ENCODE measurements around the gene PRKCH. TPM values are rescaled to one million over a fixed set of nuclear protein-coding genes. Genes with fewer than 3 reads are reported as not detected.

The PRKCH gene
- total RNA-seq, 1 donor from 2014 or later, result 43.0 TPM

DNA sequence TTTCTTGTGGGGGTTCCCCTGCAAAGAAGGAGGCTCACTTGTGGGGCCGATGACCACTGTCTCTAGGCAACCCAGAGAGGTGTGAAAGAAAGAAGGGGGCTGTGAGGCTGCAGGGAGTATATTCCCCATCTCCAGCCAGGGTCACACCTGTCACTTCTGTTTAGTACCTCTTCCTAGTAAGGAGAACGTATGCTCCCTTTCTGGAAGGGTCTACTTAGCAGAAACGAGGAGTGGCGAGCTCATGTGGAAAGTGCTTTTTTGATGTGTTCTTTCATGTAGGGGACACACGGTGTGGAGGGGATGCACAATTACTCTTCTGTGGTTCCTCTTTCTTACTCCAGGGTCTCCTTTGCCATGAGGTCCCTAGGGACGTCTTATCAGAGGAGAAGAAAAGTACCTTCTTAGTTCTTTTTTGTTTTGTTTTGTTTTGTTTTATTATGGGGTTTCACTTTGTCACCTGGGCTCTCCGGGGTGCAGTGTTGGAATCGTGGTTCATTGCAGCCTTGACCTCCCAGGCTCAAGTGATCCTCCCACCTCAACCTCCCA, 58.3 kb downstream of the PRKCH start:
- H3K4me1 ChIP-seq, result peaks cover 18% of the 10 kb centered on the region
- H3K36me3 ChIP-seq, result no peaks in the 10 kb centered on the region
- TF ChIP-seq, protein P1, sequence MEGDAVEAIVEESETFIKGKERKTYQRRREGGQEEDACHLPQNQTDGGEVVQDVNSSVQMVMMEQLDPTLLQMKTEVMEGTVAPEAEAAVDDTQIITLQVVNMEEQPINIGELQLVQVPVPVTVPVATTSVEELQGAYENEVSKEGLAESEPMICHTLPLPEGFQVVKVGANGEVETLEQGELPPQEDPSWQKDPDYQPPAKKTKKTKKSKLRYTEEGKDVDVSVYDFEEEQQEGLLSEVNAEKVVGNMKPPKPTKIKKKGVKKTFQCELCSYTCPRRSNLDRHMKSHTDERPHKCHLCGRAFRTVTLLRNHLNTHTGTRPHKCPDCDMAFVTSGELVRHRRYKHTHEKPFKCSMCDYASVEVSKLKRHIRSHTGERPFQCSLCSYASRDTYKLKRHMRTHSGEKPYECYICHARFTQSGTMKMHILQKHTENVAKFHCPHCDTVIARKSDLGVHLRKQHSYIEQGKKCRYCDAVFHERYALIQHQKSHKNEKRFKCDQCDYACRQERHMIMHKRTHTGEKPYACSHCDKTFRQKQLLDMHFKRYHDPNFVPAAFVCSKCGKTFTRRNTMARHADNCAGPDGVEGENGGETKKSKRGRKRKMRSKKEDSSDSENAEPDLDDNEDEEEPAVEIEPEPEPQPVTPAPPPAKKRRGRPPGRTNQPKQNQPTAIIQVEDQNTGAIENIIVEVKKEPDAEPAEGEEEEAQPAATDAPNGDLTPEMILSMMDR (IDR thresholded peaks at IDR 0.05), result no peak
- TF ChIP-seq POLR2A (IDR thresholded peaks at IDR 0.05) (no peak), POLR2AphosphoS5 (IDR thresholded peaks at IDR 0.05; ENCODE audit: insufficient read depth in 1 of 2, low read depth in 1 of 2) (no peak)
- H3K27me3 ChIP-seq, result no peaks in the 10 kb centered on the region
- H3K4me3 ChIP-seq, result no peak overlapping the region
- no peak for DNase-seq (ENCODE audit: extremely low spot score in 2 of 2)
- intact Hi-C loops (cut with DNase I), result no loop called here
- no peak overlapping the region for H3K27ac ChIP-seq
- no peaks in the 10 kb centered on the region for H3K9me3 ChIP-seq

DNA sequence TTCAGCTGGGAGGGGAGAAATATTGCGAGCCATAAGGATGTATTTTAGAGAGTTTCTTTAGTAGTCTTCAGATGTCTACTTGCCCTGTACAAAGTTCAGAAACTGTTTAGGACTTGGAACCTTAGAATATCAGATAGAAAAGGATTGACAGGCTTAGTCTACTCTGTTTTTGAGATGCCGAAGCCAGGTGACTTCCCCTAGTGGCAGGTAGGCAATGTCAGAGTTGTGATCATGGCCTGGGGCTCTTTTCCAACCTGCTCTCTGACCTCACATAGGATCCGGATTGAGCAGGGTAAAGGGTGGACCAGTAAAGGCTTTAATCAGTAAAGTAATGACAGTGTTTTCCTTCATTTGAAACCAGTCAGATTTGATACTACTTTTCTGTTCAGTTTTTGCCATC, 59.6 kb downstream of the PRKCH start:
- intact Hi-C loops (cut with DNase I), result no loop called here
- Histone ChIP-seq H3K4me1 (peaks cover 24% of the 10 kb centered on the region), H3K27ac (no peak overlapping the region), H3K27me3 (no peaks in the 10 kb centered on the region), H3K9me3 (no peaks in the 10 kb centered on the region), H3K4me3 (no peak overlapping the region), H3K36me3 (no peaks in the 10 kb centered on the region)
- TF ChIP-seq POLR2A (IDR thresholded peaks at IDR 0.05) (no peak), POLR2AphosphoS5 (IDR thresholded peaks at IDR 0.05; ENCODE audit: insufficient read depth in 1 of 2, low read depth in 1 of 2) (no peak)
- TF ChIP-seq, protein P1 (IDR thresholded peaks at IDR 0.05), result no peak
- no peak for DNase-seq (ENCODE audit: extremely low spot score in 2 of 2)

DNA sequence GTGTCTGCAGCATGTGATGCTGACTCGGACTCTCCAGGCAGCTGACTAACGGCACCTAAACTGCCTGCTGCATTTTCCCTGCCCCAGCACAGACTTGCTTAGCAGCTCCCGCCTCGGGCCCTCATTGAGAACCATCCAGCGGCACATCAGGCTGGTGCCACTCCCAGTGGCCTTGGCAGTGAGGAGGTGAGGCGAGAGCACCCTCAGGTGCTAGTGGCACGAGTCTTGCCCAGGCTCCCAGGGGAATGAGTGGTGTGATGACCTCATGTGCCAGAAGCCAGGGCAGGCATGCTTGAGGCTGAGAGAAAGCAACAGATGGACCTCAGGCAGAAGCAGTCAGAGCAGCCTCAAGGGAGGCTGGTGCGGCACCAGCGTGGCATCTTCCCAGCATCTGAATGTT, 60.2 kb downstream of the PRKCH start:
- H3K36me3 ChIP-seq, result no peaks in the 10 kb centered on the region

DNA sequence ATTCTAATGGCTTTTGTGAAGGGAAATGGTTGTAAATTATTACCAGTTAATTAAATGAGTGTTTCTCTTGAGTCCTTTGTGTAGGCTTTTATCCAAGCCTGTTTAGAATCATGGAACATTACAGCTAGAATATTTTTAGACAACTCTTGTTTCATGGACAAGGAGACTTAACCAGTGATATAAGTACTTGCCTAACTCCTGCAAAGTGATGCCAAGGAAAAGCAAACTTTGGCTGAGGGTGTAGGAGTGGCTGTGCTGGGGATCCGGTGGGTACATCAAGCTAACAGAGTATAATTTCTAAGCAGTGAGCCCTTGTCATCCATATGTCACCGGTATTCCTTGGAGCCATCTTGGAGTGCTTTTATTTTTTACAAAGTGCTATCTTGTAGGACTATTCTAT, 61.5 kb downstream of the PRKCH start:
- Histone ChIP-seq H3K4me3 (no peak overlapping the region), H3K9me3 (no peaks in the 10 kb centered on the region), H3K27ac (no peak overlapping the region), H3K4me1 (peaks cover 43% of the 10 kb centered on the region), H3K27me3 (no peaks in the 10 kb centered on the region), H3K36me3 (no peaks in the 10 kb centered on the region)
- no peak for DNase-seq (ENCODE audit: extremely low spot score in 2 of 2)
- no peak for TF ChIP-seq POLR2AphosphoS5 (IDR thresholded peaks at IDR 0.05; ENCODE audit: insufficient read depth in 1 of 2, low read depth in 1 of 2)
- no peak for TF ChIP-seq POLR2A (IDR thresholded peaks at IDR 0.05)
- TF ChIP-seq, protein P1 (IDR thresholded peaks at IDR 0.05), result no peak
- intact Hi-C loops (cut with DNase I), result no loop called here

More for the DNA sequence above, 60.2 kb downstream of the PRKCH start:
- Histone ChIP-seq H3K4me3 (no peak overlapping the region), H3K4me1 (peaks cover 30% of the 10 kb centered on the region), H3K9me3 (no peaks in the 10 kb centered on the region), H3K27me3 (no peaks in the 10 kb centered on the region), H3K27ac (no peak overlapping the region)
- intact Hi-C loops (cut with DNase I), result no loop called here
- no peak for TF ChIP-seq POLR2AphosphoS5 (IDR thresholded peaks at IDR 0.05; ENCODE audit: insufficient read depth in 1 of 2, low read depth in 1 of 2)
- TF ChIP-seq, protein P1 (IDR thresholded peaks at IDR 0.05), result no peak
- no peak for TF ChIP-seq POLR2A (IDR thresholded peaks at IDR 0.05)
- DNase-seq (ENCODE audit: extremely low spot score in 2 of 2), result no peak

DNA sequence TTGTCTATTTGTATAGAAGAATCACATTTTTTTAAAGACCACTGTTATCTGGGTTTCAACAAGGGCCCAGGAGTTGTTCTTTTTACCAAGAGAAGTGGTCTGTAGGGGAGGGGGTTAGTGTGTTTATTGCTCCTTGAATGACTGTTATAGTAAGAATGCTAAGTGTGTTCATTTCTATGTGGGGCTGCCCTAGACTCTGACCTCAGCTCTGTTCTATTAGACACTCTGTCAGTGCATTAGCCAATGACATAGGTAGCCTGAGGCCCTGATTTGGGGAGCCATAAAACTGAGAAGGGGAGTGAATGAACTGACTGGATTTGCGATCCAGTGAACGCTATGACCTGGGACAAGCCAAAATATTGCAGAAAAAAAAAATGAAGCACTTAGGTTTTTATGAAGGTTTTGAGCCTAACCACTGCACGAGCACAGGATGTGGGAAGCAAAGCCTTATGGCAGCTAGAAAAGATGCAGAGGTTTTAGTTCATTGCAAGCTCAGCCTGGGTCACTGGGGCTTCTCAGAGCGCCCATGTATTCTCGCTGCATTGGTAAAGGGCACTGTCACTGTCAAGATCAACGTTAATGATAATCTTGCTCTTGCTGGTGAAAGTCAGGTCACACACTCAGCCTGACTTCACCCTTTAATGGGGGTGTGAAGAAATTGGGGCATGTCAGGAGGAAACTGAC, 63.8 kb downstream of the PRKCH start:
- intact Hi-C loops (cut with DNase I), result no loop called here
- no peak for TF ChIP-seq POLR2AphosphoS5 (IDR thresholded peaks at IDR 0.05; ENCODE audit: insufficient read depth in 1 of 2, low read depth in 1 of 2)
- TF ChIP-seq, protein P1 (IDR thresholded peaks at IDR 0.05), result no peak
- no peak for TF ChIP-seq POLR2A (IDR thresholded peaks at IDR 0.05)
- H3K27me3 ChIP-seq, result no peaks in the 10 kb centered on the region
- H3K4me1 ChIP-seq, result peaks cover 64% of the 10 kb centered on the region
- no peaks in the 10 kb centered on the region for H3K9me3 ChIP-seq
- H3K36me3 ChIP-seq, result no peaks in the 10 kb centered on the region
- no peak for DNase-seq (ENCODE audit: extremely low spot score in 2 of 2)
- H3K27ac ChIP-seq, result no peak overlapping the region
- no peak overlapping the region for H3K4me3 ChIP-seq
